Thyroid gland (tissue), 4 donors: ENCODE results near the gene NETO2. TPM values are rescaled to one million over a fixed set of nuclear protein-coding genes. Genes with fewer than 3 reads are reported as not detected.

Source experiments
- DNase-seq, 2 donors: peaks; one replicate each; pipeline ENCODE4 v3.0.0-alpha.2; 2019
- H3K27ac ChIP-seq, 3 donors: fragments of 200-600 bp; sonication (generic); 1 replicate in 2 of 3; 2 replicates in 1 of 3; pipeline ENCODE4 v1.5.1; 2016 to 2019; ENCODE audit warnings: mild to moderate bottlenecking in 1 of 3, moderate library complexity in 1 of 3
- H3K27me3 ChIP-seq: fragments of 200-600 bp; sonication (generic); one replicate; pipeline ENCODE4 v1.5.1; 2019
- H3K36me3 ChIP-seq, 2 donors: fragments of 200-600 bp; sonication (generic); one replicate each; pipeline ENCODE4 v1.5.1; 2016 to 2019
- H3K4me1 ChIP-seq, 2 donors: fragments of 200-600 bp; sonication (generic); one replicate each; pipeline ENCODE4 v1.5.1; 2017 to 2019
- H3K4me3 ChIP-seq, 3 donors: fragments of 200-600 bp; sonication (generic); replicated peaks in 1 of 3; 1 replicate in 2 of 3; 2 replicates in 1 of 3; pipeline ENCODE4 v1.5.1; 2016; ENCODE audit warnings: mild to moderate bottlenecking in 1 of 3
- H3K9me3 ChIP-seq: fragments of 200-600 bp; sonication (generic); one replicate; pipeline ENCODE4 v1.5.1; 2017
- POLR2A ChIP-seq, 2 donors: fragments of 450-650 bp; IDR thresholded peaks; one replicate each; pipeline ENCODE4 v1.6.1; 2017; ENCODE audit warnings: antibody characterized with exemption in 2 of 2, mild to moderate bottlenecking in 2 of 2, moderate library complexity in 1 of 2
- WGBS, 2 donors: methylation state at CpG; one replicate each; pipeline ENCODE4 v1.1.5; 2017; 5-methylcytosine and 5-hydroxymethylcytosine counted together
- intact Hi-C: fragments of 100-400 bp; cut with DNase I; formaldehyde crosslinking; loops from one replicate; pipeline ENCODE4 v1.15.1; 2023
- total RNA-seq, 4 donors: library from RNA; depleted of rRNA; stranded (reverse); fragments of >200 nt; gene quantifications; one replicate each; pipeline ENCODE4 v1.2.3, GENCODE V29; 2016
- TF ChIP-seq, protein P1 (sequence below), 6 experiments: fragments of 200-600 bp in 3 of 6; fragments of 450-650 bp in 3 of 6; sonication (generic) in 3 of 6; IDR thresholded peaks; one replicate each; pipeline ENCODE4 v1.5.1; 2016 to 2019; ENCODE audit warnings: antibody characterized with exemption in 6 of 6, mild to moderate bottlenecking in 2 of 6, inconsistent platforms in 1 of 6, moderate library complexity in 1 of 6

Gene NETO2
- total RNA-seq, 4 donors from 2014 or later = 5.4 to 10.1 (median 6.7) TPM

DNA sequence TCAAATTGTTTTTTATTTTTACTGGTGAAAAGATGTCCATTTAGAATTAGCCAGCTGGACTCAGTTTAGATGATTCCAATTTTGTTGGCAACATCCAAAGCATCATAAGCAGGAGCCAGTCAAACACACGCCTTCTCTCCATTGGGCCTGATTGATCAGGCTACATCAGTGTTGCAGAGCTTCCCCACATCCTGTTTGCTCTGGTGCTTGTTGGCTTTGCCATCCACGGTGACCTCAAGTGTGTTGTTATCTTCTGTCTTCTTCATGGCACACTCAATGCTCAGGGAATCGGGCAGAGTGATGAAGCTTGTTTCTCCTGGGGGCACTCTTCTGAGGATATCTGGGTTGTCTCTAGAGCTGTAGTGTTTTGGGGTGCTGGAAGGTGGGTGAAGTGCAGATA, 6.3 kb upstream of the NETO2 start:
- Histone ChIP-seq H3K36me3 (no peaks in the 10 kb centered on the region), H3K9me3 (no peaks in the 10 kb centered on the region), H3K27ac (no peak overlapping the region), H3K4me3 (no peak overlapping the region), H3K27me3 (no peaks in the 10 kb centered on the region), H3K4me1 (no peaks in the 10 kb centered on the region)
- WGBS, 2 donors = 89 to 97% methylated on average over 3 of the region's 3 CpGs
- DNase-seq = no peak
- no peak for TF ChIP-seq POLR2A (IDR thresholded peaks at IDR 0.05)
- TF ChIP-seq, protein P1, sequence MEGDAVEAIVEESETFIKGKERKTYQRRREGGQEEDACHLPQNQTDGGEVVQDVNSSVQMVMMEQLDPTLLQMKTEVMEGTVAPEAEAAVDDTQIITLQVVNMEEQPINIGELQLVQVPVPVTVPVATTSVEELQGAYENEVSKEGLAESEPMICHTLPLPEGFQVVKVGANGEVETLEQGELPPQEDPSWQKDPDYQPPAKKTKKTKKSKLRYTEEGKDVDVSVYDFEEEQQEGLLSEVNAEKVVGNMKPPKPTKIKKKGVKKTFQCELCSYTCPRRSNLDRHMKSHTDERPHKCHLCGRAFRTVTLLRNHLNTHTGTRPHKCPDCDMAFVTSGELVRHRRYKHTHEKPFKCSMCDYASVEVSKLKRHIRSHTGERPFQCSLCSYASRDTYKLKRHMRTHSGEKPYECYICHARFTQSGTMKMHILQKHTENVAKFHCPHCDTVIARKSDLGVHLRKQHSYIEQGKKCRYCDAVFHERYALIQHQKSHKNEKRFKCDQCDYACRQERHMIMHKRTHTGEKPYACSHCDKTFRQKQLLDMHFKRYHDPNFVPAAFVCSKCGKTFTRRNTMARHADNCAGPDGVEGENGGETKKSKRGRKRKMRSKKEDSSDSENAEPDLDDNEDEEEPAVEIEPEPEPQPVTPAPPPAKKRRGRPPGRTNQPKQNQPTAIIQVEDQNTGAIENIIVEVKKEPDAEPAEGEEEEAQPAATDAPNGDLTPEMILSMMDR (IDR thresholded peaks at IDR 0.05) = no peak
- intact Hi-C loops = no loop called here

DNA sequence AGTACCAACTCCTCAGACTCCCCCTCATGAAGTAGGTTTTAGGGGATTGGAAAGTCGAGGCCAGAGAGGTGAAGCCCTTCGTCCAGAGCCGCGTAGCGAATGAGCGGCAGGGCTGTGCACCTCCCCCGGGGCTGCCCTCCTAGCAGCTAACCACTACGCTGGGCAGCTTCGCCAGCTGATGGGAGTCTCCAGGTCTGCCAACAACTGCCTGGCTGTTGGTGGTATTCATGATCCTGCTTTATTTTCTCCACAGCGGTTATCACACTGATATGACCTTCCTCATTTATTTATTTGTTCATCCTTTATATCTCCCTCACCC, 773 bp upstream of the NETO2 start:
- Histone ChIP-seq H3K9me3 (no peaks in the 10 kb centered on the region), H3K4me3 (peak overlapping the region in 2 of 3 donors; percentile 10 to 50), H3K4me1 (no peaks in the 10 kb centered on the region), H3K36me3 (no peaks in the 10 kb centered on the region), H3K27me3 (no peaks in the 10 kb centered on the region), H3K27ac (peak overlapping the region in 1 of 3 donors; percentile 46)
- WGBS, 2 donors = 14% methylated on average over 9 to 10 of the region's 10 CpGs
- no peak for DNase-seq
- no peak for TF ChIP-seq POLR2A (IDR thresholded peaks at IDR 0.05)
- TF ChIP-seq, protein P1 (IDR thresholded peaks at IDR 0.05) = peak in 1 of 6 experiments; percentile 6
- intact Hi-C loops = loop anchor here (5.0 kb wide), 1 partner anchor 1013 kb away; the partner anchor contains the start of gene ABCC12

DNA sequence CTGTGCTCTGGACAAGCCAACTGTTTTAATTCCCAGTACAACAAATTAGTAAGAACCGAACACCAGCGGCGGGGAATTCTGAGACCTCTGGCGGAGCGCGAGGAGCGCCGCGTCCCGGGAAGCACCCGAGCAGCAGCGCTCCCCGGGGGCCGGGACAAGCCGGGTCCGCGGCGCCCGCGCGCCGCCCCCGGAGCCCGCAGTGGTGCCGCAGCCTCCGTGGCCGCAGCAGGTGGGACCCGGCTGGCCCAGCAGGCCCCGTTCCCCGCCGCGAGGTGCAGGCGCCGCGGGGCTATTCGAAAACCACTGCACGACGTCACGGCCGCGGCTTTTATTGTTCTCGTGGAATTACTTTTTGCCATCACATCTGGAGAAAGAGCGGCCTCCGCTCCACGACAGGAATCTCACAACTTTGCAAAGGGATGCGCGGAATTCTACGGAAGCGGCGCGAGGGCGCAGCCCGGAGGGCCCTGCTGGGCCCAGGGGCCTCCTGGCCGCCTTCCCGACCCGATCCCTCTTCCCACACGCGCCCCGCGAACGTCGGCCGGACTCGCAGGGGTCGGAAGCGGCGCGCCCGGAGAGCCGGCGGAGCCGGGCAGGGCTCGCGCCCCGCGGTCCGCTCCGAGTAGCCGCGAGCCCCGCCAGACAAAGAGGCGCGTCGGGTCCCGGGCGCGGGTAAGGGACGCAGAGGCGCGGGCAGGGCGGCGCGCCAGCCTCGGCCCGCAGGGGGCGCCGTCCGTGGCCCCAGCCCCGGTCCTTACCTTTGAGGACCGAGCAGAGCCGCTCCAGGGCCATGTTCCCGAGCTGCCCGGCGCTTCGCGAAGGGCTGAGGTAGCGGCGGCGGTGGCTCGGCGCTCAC, 696 bp downstream of the NETO2 start:
- Histone ChIP-seq H3K27me3 (no peaks in the 10 kb centered on the region), H3K4me1 (no peaks in the 10 kb centered on the region), H3K4me3 (peak overlapping the region; percentile 10 to 61 (median 49)), H3K27ac (peak overlapping the region in 2 of 3 donors; percentile 11 to 56), H3K9me3 (no peaks in the 10 kb centered on the region), H3K36me3 (no peaks in the 10 kb centered on the region)
- 1% methylated on average over 30 to 67 of the region's 111 CpGs for WGBS, 2 donors
- DNase-seq = peak; percentile 59 to 67
- no peak for TF ChIP-seq POLR2A (IDR thresholded peaks at IDR 0.05)
- TF ChIP-seq, protein P1 (IDR thresholded peaks at IDR 0.05) = peak in 4 of 6 experiments; percentile 33 to 72 (median 54)
- intact Hi-C loops = loop anchor here (5.0 kb wide), 1 partner anchor 1014 kb away; the partner anchor contains the start of gene ABCC12

DNA sequence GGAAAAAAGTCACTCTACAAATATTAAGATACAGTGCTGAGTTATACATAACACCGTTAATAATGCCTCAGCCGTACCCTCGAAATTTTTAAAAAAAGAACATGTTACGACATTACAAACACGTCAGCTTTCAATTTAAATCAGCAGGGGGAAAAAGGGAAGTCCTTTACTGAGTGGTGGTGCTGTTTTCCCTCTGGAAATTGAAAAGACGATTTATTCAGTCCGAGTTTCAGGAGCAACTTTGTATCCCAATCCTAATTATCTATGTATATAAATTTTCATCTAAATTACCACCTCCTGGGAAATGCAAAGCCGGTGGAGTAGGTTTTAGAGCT, 1.3 kb downstream of the NETO2 start:
- intact Hi-C loops = loop anchor here (5.0 kb wide), 1 partner anchor 1015 kb away; the partner anchor contains the start of gene ABCC12
- no peak for DNase-seq
- TF ChIP-seq POLR2A (IDR thresholded peaks at IDR 0.05) = no peak
- TF ChIP-seq, protein P1 (IDR thresholded peaks at IDR 0.05) = no peak
- Histone ChIP-seq H3K9me3 (no peaks in the 10 kb centered on the region), H3K4me1 (no peaks in the 10 kb centered on the region), H3K27ac (no peak overlapping the region), H3K36me3 (no peaks in the 10 kb centered on the region), H3K27me3 (no peaks in the 10 kb centered on the region), H3K4me3 (peak overlapping the region; percentile 10 to 61 (median 49))
- WGBS, 2 donors = 1 to 2% methylated on average over 8 of the region's 8 CpGs
